ENCODE data around the gene DROSHA. TPM values are rescaled to one million over a fixed set of nuclear protein-coding genes. Genes with fewer than 3 reads are reported as not detected.

DROSHA gene
- total and polyA plus RNA-seq, 10 of the 15 experiments (the other 5 are each of a cell fraction or from before 2014, with no cell fraction given) = 27.9 to 55.0 (median 37.6) TPM

DNA sequence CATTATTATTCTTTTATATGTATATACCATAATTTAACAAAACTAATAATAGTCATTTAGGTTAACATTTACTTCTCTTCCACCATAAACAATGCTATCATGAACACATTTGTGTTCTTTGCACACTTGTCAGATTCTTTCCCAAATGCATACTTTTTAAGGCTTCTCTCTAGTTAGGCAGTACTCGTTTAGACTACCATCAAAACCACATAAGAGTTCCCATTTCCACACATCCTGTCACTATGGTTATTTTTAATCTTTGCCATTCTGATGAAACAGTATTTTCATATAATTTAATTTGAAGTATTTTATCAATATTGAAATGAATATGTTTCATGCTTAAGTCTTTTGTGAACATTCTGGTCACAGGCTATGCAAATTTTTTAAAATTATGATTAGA lies 15.1 kb downstream of the DROSHA start:
- Histone ChIP-seq H3K9ac (ENCODE audit: control insufficient read depth, insufficient read depth, low read length) (no peak overlapping the region), H3K27ac (ENCODE audit: control insufficient read depth, insufficient read depth) (no peak overlapping the region), H3K4me2 (ENCODE audit: control insufficient read depth, insufficient read depth) (no peak overlapping the region), H4K20me1 (ENCODE audit: control insufficient read depth, insufficient read depth) (no peaks in the 10 kb centered on the region), H3K36me3 (ENCODE audit: control insufficient read depth in 2 of 2, insufficient read depth in 2 of 2, low read length in 1 of 2) (peaks cover 11 to 29% of the 10 kb centered on the region in 2 experiments), H3K4me1 (ENCODE audit: control insufficient read depth, insufficient read depth, low read length) (no peaks in the 10 kb centered on the region), H3K4me3 (no peak overlapping the region), H3K27me3 (replicated peaks in 1 of 2; ENCODE audit: control insufficient read depth in 2 of 2, insufficient read depth in 2 of 2, low read length in 1 of 2) (no peaks in the 10 kb centered on the region), H3K79me2 (ENCODE audit: control insufficient read depth, insufficient read depth, low read length) (no peaks in the 10 kb centered on the region), H2AFZ (ENCODE audit: control insufficient read depth, low read depth, low read length) (no peak overlapping the region), H3K9me3 (replicated peaks; ENCODE audit: control insufficient read depth, insufficient read depth, low read length) (no peaks in the 10 kb centered on the region)
- ChIA-PET POLR2A (no interaction called here), RAD21 (ENCODE audit: unreplicated experiment) (no interaction called here), CTCF (no interaction called here), SMC1A (ENCODE audit: uncharacterized antibody, unreplicated experiment) (no interaction called here)
- TF ChIP-seq CHD1 (IDR thresholded peaks at IDR 0.05; ENCODE audit: low read depth, low read length) = no peak
- TF ChIP-seq, protein P1, sequence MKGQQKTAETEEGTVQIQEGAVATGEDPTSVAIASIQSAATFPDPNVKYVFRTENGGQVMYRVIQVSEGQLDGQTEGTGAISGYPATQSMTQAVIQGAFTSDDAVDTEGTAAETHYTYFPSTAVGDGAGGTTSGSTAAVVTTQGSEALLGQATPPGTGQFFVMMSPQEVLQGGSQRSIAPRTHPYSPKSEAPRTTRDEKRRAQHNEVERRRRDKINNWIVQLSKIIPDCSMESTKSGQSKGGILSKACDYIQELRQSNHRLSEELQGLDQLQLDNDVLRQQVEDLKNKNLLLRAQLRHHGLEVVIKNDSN (IDR thresholded peaks at IDR 0.05; ENCODE audit: borderline replicate concordance, extremely low read length, insufficient read depth, low read depth, low read length) = no peak
- TF ChIP-seq POLR2AphosphoS5 (IDR thresholded peaks at IDR 0.05; ENCODE audit: low read length) = no peak
- TF ChIP-seq NFYB (IDR thresholded peaks at IDR 0.05; ENCODE audit: insufficient read depth, low read depth, low read length) = no peak
- no peak for TF ChIP-seq RAD21 (IDR thresholded peaks at IDR 0.05; ENCODE audit: insufficient read depth, low read depth, low read length)
- TF ChIP-seq, protein P2, sequence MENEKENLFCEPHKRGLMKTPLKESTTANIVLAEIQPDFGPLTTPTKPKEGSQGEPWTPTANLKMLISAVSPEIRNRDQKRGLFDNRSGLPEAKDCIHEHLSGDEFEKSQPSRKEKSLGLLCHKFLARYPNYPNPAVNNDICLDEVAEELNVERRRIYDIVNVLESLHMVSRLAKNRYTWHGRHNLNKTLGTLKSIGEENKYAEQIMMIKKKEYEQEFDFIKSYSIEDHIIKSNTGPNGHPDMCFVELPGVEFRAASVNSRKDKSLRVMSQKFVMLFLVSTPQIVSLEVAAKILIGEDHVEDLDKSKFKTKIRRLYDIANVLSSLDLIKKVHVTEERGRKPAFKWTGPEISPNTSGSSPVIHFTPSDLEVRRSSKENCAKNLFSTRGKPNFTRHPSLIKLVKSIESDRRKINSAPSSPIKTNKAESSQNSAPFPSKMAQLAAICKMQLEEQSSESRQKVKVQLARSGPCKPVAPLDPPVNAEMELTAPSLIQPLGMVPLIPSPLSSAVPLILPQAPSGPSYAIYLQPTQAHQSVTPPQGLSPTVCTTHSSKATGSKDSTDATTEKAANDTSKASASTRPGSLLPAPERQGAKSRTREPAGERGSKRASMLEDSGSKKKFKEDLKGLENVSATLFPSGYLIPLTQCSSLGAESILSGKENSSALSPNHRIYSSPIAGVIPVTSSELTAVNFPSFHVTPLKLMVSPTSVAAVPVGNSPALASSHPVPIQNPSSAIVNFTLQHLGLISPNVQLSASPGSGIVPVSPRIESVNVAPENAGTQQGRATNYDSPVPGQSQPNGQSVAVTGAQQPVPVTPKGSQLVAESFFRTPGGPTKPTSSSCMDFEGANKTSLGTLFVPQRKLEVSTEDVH (IDR thresholded peaks at IDR 0.05; ENCODE audit: low read depth, partially characterized antibody) = no peak
- no peak for TF ChIP-seq NRF1 (conservative IDR thresholded peaks at IDR 0.05; ENCODE audit: low read depth, low read length)
- no peak for TF ChIP-seq BHLHE40 (IDR thresholded peaks at IDR 0.05; ENCODE audit: borderline replicate concordance in 1 of 2, low read depth in 2 of 2, low read length in 1 of 2)
- no peak for TF ChIP-seq NFYA (IDR thresholded peaks at IDR 0.05; ENCODE audit: borderline replicate concordance, low read depth, low read length)
- TF ChIP-seq SMC3 (IDR thresholded peaks at IDR 0.05; ENCODE audit: borderline replicate concordance, low read length) = no peak
- ATAC-seq (no peak), FAIRE-seq (no peak), DNase-seq (ENCODE audit: low read depth, low spot score) (no peak)
- intact Hi-C loops (cut with micrococcal nuclease; ENCODE audit: unreplicated experiment) = no loop called here
- BruUV-seq (replicated peaks) = no TSS peak
- 4% methylated on average over 1 of the region's 1 CpG for WGBS (ENCODE audit: insufficient coverage, insufficient replicate concordance, low lambda C conversion rate, missing lambda C conversion rate)
- in situ Hi-C loops (cut with MboI) = no loop called here
